Gastrocnemius medialis (tissue), 4 donors: ENCODE data around the gene TTLL8.

Experiments used
- CTCF ChIP-seq, 5 experiments: fragments of 450-650 bp in 3 of 5; fragments of 200-600 bp in 2 of 5; sonication (generic) in 2 of 5; IDR thresholded peaks in 4 of 5; conservative IDR thresholded peaks in 1 of 5; 1 replicate in 4 of 5; 2 replicates in 1 of 5; pipeline ENCODE4 v1.5.1; 2016 to 2019; ENCODE audit warnings: antibody characterized with exemption in 5 of 5, mild to moderate bottlenecking in 3 of 5, moderate library complexity in 3 of 5
- POLR2A ChIP-seq, 2 donors: fragments of 450-650 bp; IDR thresholded peaks; one replicate each; pipeline ENCODE4 v1.6.1; 2017; ENCODE audit warnings: antibody characterized with exemption in 2 of 2, mild to moderate bottlenecking in 2 of 2, moderate library complexity in 2 of 2

- TF ChIP-seq CTCF (IDR thresholded peaks at IDR 0.05 in 4 of 5, conservative IDR thresholded peaks at IDR 0.05 in 1 of 5) (no peak), POLR2A (IDR thresholded peaks at IDR 0.05) (no peak)
Observed at GRCh38 chr22:50102946-50103345, 44.8 kb upstream of the TTLL8 start.
